Suppressor macrophage treated with lipopolysaccharide for 1 hour (primary cell): ENCODE results near the gene PRR23B.

Experiments used
- DNase-seq, 3 donors: peaks; one replicate each; pipeline ENCODE4 v3.0.0-alpha.2; 2020 to 2022

The PRR23B gene

GRCh38 chr3:138972941-138973340, 47.8 kb downstream of the PRR23B start:
- no peak for DNase-seq

- DNase-seq = no peak
Measured at GRCh38 chr3:138971766-138972320, 48.9 kb downstream of the PRR23B start.
